ENCODE measurements around the gene TMX4. TPM values are rescaled to one million over a fixed set of nuclear protein-coding genes. Genes with fewer than 3 reads are reported as not detected.

Gene TMX4
- polyA plus RNA-seq, 1 donor (not counting 4 experiments of a cell fraction or from before 2014, with no cell fraction given) = 5.9 TPM

GRCh38 chr20:8036771-8037170, 17.2 kb upstream of the TMX4 start:
- DNase-seq (ENCODE audit: low read depth, low spot score) (no peak), FAIRE-seq (no peak)
- Histone ChIP-seq H3K4me3 (ENCODE audit: control insufficient read depth in 2 of 3, extremely low read depth in 1 of 3, insufficient read depth in 2 of 3, low read depth in 1 of 3, low read length in 3 of 3) (no peak overlapping the region), H3K9ac (ENCODE audit: control insufficient read depth, extremely low read depth, insufficient read depth, low read length) (no peak overlapping the region), H3K9me1 (ENCODE audit: control insufficient read depth, extremely low read depth, insufficient read depth, low read length) (no peaks in the 10 kb centered on the region), H3K36me3 (ENCODE audit: control insufficient read depth in 2 of 2, extremely low read depth in 1 of 2, insufficient read depth in 2 of 2, low read length in 2 of 2) (no peaks in the 10 kb centered on the region), H3K79me2 (ENCODE audit: control insufficient read depth, insufficient read depth, low read length) (no peaks in the 10 kb centered on the region), H3K4me2 (ENCODE audit: control insufficient read depth, extremely low read depth, insufficient read depth, low read depth, low read length) (no peak overlapping the region), H2AFZ (ENCODE audit: control insufficient read depth, low read length) (no peak overlapping the region), H3K27me3 (ENCODE audit: control insufficient read depth, extremely low read depth, insufficient read depth, low read length) (no peaks in the 10 kb centered on the region), H3K4me1 (ENCODE audit: control insufficient read depth, extremely low read depth, insufficient read depth, low read length) (no peaks in the 10 kb centered on the region), H4K20me1 (ENCODE audit: control insufficient read depth, extremely low read depth, insufficient read depth, low read length) (no peaks in the 10 kb centered on the region), H3K9me3 (ENCODE audit: control insufficient read depth, low read depth, low read length) (no peaks in the 10 kb centered on the region), H3K27ac (ENCODE audit: control insufficient read depth, insufficient read depth, low read length) (no peak overlapping the region)
- TF ChIP-seq EZH2 (IDR thresholded peaks at IDR 0.05; ENCODE audit: low read length) (no peak), CTCF (optimal IDR thresholded peaks at IDR 0.05 in 1 of 3, IDR thresholded peaks at IDR 0.05 in 1 of 3, conservative IDR thresholded peaks at IDR 0.05 in 1 of 3; ENCODE audit: extremely low read depth in 1 of 3, insufficient read depth in 2 of 3, low read length in 3 of 3) (no peak)
- dilution Hi-C loops (cut with MboI; ENCODE audit: extremely low pct_ligation_motif_present, low sequenced_read_pairs) = loop anchor here (25.0 kb wide), 1 partner anchor 676 kb away; no protein-coding TSS in a partner anchor

GRCh38 chr20:8033151-8033841, 13.7 kb upstream of the TMX4 start:
- no peaks in the 10 kb centered on the region for H3K9me3 ChIP-seq (ENCODE audit: control insufficient read depth, low read depth, low read length)
- no peaks in the 10 kb centered on the region for H3K9me1 ChIP-seq (ENCODE audit: control insufficient read depth, extremely low read depth, insufficient read depth, low read length)
- dilution Hi-C loops (cut with MboI; ENCODE audit: extremely low pct_ligation_motif_present, low sequenced_read_pairs) = loop anchor here (25.0 kb wide), 1 partner anchor 679 kb away; no protein-coding TSS in a partner anchor
- H3K27ac ChIP-seq (ENCODE audit: control insufficient read depth, insufficient read depth, low read length) = no peak overlapping the region
- no peaks in the 10 kb centered on the region for H3K4me1 ChIP-seq (ENCODE audit: control insufficient read depth, extremely low read depth, insufficient read depth, low read length)
- DNase-seq (ENCODE audit: low read depth, low spot score) (no peak), FAIRE-seq (no peak)
- no peaks in the 10 kb centered on the region for H4K20me1 ChIP-seq (ENCODE audit: control insufficient read depth, extremely low read depth, insufficient read depth, low read length)
- no peak overlapping the region for H2AFZ ChIP-seq (ENCODE audit: control insufficient read depth, low read length)
- H3K4me3 ChIP-seq (ENCODE audit: control insufficient read depth in 2 of 3, extremely low read depth in 1 of 3, insufficient read depth in 2 of 3, low read depth in 1 of 3, low read length in 3 of 3) = no peak overlapping the region
- H3K4me2 ChIP-seq (ENCODE audit: control insufficient read depth, extremely low read depth, insufficient read depth, low read depth, low read length) = no peak overlapping the region
- no peaks in the 10 kb centered on the region for H3K79me2 ChIP-seq (ENCODE audit: control insufficient read depth, insufficient read depth, low read length)
- no peak overlapping the region for H3K9ac ChIP-seq (ENCODE audit: control insufficient read depth, extremely low read depth, insufficient read depth, low read length)
- no peaks in the 10 kb centered on the region for H3K36me3 ChIP-seq (ENCODE audit: control insufficient read depth in 2 of 2, extremely low read depth in 1 of 2, insufficient read depth in 2 of 2, low read length in 2 of 2)
- TF ChIP-seq EZH2 (IDR thresholded peaks at IDR 0.05; ENCODE audit: low read length) (no peak), CTCF (optimal IDR thresholded peaks at IDR 0.05 in 1 of 3, IDR thresholded peaks at IDR 0.05 in 1 of 3, conservative IDR thresholded peaks at IDR 0.05 in 1 of 3; ENCODE audit: extremely low read depth in 1 of 3, insufficient read depth in 2 of 3, low read length in 3 of 3) (no peak)
- H3K27me3 ChIP-seq (ENCODE audit: control insufficient read depth, extremely low read depth, insufficient read depth, low read length) = no peaks in the 10 kb centered on the region

Measured in keratinocyte (primary cell).